Stimulated activated CD4-positive, alpha-beta T cell treated with anti-CD3 and anti-CD28 coated beads, Interleukin-12 subunit alpha, Interleukin-12 subunit beta, amount 100 ng/mL, for 4 hours (primary cell): ENCODE data around the gene OR5C1.
A peak's percentile ranks its signal among the peaks of the same experiment; 100 is the strongest.
"Not testable (repeated sequence)": the region's sequence is repeated elsewhere in the genome, so short reads cannot be mapped to it uniquely, and the experiment has no call there.

Source experiments
- DNase-seq: peaks from one replicate; pipeline ENCODE4 v3.0.0-alpha.2; 2020

OR5C1 gene

GRCh38 chr9:122812736-122813135 is 24.0 kb downstream of the OR5C1 start:
- DNase-seq: no peak

- DNase-seq: no peak
These were observed 25.8 kb downstream of the OR5C1 start for GRCh38 chr9:122814545-122814944.

- DNase-seq: no peak
These were observed 26.8 kb downstream of the OR5C1 start for GRCh38 chr9:122815544-122815943.

DNA sequence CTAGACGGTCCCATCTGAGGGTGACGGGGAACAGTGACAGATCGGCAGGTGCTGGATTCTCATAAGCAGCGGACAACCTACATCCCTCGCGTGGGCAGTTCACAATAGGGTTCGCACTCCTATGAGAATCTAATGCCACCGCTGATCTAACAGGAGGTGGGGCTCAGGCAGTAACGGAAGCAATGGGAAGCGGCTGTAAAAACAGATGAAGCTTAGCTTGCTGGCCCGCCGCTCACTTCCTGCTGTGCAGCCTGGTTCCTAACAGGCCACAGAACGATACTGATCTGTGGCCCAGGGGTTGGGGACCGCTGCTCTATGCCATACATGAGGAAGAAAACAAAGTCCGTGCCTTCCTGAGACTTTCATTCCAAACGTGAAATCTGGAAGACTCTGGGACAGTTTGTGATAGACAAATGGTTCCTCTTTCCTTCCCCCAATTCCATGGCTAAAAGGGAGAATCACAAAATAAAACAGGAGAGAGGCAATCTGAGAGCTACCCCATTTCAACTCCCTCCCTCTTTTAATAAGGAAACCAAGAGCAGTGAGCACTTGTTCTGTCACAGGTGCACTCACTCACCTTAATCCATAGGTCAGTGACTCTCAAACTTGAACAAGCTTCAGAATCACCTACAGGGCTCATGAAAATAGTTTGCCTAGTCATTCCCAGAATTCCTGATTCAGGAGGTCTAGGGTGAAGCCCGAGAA is 27.6 kb downstream of the OR5C1 start:
- peak; percentile 20 for DNase-seq

GRCh38 chr9:122819326-122819725 is 30.6 kb downstream of the OR5C1 start:
- no peak for DNase-seq

- no peak for DNase-seq
These were observed 31.2 kb downstream of the OR5C1 start for GRCh38 chr9:122819791-122820489.

GRCh38 chr9:122820490-122820845 is 31.7 kb downstream of the OR5C1 start:
- DNase-seq: no peak

DNA sequence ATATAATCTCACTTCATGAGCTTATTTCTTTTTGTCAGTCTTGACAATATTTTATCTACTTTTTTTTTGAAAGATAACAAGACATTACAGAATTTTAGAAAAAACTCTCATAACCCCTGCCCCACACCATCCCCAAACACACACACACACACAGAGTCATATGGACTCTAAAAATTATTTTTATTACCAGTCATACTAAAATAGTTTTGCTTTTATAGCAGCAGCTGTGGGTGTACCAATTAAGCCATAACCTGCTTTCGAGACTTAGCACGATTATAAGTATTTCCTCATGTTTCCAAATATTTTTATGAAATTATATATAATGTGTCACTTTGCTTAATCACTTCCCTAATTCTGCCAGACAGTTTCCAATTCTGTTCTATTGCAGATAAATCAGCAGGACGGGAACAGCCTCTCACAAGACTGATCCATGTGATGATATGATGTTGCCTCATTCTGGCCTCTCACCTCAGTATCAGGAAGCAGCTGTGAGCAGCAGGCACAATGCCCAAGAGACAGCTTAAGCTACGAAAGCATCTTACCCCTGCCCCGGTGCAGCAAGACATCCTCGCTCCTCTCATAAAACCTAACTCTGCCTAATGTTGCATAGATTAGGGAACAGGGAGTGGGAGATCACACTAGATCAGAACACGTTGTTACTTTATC is 32.7 kb downstream of the OR5C1 start:
- DNase-seq: no peak

- no peak for DNase-seq
These were observed 33.3 kb downstream of the OR5C1 start for GRCh38 chr9:122822056-122822455.

DNA sequence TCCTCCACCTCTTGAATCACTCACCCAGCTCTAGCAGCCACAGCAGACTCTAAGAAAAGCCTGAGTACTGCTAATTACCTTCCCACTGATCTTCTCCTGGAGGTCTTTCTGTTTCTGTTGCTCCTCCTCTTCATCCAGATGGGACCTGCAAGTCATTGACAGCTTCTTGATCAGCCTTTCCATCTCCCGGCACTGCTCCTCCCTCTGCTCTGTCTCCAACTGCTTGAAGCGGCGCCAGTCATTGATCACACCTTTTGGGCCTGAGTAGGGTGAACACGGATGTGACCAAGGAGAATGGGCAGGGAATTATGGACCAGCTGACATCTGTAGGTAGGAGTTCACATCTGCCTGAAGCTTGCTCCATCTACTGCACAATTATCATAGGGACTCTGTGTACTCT is 34.2 kb downstream of the OR5C1 start:
- no peak for DNase-seq

DNA sequence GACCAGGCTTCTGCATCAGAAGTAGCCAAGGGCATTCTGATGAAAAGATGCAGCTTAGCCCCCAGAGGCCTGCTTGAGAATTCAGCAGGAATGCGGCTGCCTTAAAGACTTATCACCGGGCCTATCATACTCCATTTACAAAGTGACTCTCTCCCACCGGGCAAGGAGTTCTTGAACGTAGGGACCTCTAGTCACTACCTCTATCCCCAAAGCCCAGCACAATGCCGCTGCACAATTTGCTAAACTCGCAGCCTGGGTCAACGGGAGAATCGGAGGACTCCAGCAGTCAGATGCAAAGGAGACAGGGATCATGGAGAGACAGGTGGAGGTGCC is 39.0 kb downstream of the OR5C1 start:
- no peak for DNase-seq

DNA sequence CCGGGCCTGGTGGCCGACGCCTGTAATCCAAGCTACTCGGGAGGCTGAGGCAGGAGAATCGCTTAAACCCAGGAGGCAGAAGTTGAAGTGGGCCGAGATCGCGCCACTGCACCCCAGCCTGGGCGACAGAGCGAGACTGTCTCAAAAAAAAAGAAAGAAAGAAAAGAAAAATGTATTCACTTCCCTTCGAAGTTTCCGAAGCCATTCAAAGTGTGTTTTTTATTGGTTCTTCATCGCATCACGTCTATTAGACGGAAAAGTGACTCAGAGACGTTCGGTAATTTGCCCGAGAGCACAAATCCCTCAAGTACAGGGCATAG is 40.2 kb downstream of the OR5C1 start:
- not testable (repeated sequence) for DNase-seq

GRCh38 chr9:122832194-122832593 is 43.5 kb downstream of the OR5C1 start:
- DNase-seq: no peak

- DNase-seq: peak; percentile 12
These were observed 46.6 kb downstream of the OR5C1 start for GRCh38 chr9:122835313-122835731.

DNA sequence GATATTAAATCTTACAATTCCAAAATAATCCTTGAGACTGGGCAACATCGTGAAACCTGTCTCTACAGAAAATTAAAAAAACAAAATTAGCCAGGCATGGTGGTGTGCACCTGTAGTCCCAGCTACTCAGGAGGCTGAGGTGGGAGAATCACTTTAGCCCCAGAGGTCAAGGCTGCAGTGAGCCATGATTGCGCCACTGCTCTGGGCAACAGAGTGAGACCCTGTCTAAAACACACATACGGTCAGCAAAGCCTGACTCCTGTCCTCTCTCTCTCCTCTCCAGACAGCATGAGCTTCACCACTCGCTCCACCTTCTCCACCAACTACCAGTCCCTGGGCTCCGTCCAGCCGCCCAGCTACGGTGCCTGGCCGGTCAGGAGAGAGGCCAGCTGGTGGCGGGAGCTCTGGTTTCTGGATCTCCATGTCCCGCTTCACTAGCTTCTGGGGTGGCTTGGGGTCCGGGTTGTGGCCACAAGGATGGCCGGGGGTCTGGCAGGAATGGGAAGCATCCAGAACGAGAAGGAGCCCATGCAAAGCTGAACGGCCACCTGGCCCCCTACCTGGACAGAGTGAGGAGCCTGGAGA is 48.6 kb downstream of the OR5C1 start:
- DNase-seq: no peak

GRCh38 chr9:122838441-122838840 is 49.7 kb downstream of the OR5C1 start:
- not testable (repeated sequence) for DNase-seq
